CD4-positive, alpha-beta memory T cell (primary cell): ENCODE results near the gene ADIRF. TPM values are rescaled to one million over a fixed set of nuclear protein-coding genes. Genes with fewer than 3 reads are reported as not detected.
"Not testable (repeated sequence)": the region's sequence is repeated elsewhere in the genome, so short reads cannot be mapped to it uniquely, and the experiment has no call there.

Experiments used
- CTCF ChIA-PET: fragments of 350-600 bp; sonication (Branson Sonifier 250); formaldehyde crosslinking; loops from one replicate; lab custom pipeline; 2021; ENCODE audit warnings: inconsistent platforms; ENCODE audit not compliant: partially characterized antibody; lab: Charles Lee
- POLR2A ChIA-PET: fragments of 350-600 bp; sonication (Branson Sonifier 250); formaldehyde crosslinking; loops from one replicate; lab custom pipeline; 2021; ENCODE audit not compliant: partially characterized antibody; lab: Charles Lee
- DNase-seq, 5 donors: peaks; one replicate each; pipeline versions ENCODE4 v3.0.0 to v3.0.0-alpha.2; 2020 to 2022; ENCODE audit warnings: mixed read lengths in 1 of 5
- H3K27ac ChIP-seq: one replicate; pipeline ENCODE4 v1.7.0; 2013; ENCODE audit warnings: low read depth, low read length
- H3K27me3 ChIP-seq: 2 replicates; pipeline ENCODE4 v1.7.0; 2013; ENCODE audit warnings: mild to moderate bottlenecking, low read length, moderate library complexity; ENCODE audit not compliant: insufficient read depth
- H3K36me3 ChIP-seq: 2 replicates; pipeline ENCODE4 v1.7.0; 2013; ENCODE audit warnings: mild to moderate bottlenecking, low read length, moderate library complexity; ENCODE audit not compliant: insufficient read depth
- H3K4me1 ChIP-seq: 2 replicates; pipeline ENCODE4 v1.7.0; 2013; ENCODE audit warnings: mild to moderate bottlenecking, low read length, moderate library complexity; ENCODE audit not compliant: insufficient read depth
- H3K4me3 ChIP-seq, 2 donors: one replicate each; pipeline ENCODE4 v1.7.0; 2013; ENCODE audit warnings: low read length in 2 of 2, mild to moderate bottlenecking in 1 of 2
- H3K9me3 ChIP-seq, 2 donors: one replicate each; pipeline ENCODE4 v1.7.0; 2013; ENCODE audit warnings: low read length in 2 of 2, control low read depth in 1 of 2; ENCODE audit not compliant: control insufficient read depth in 1 of 2
- H3K27ac Mint-ChIP-seq, 7 donors: one replicate each; pipeline ENCODE4 v1.8.0; 2020 to 2021; ENCODE audit warnings: mixed read lengths in 7 of 7, mild to moderate bottlenecking in 6 of 7, inconsistent platforms in 3 of 7, moderate library complexity in 3 of 7
- H3K27me3 Mint-ChIP-seq, 2 donors: one replicate each; pipeline ENCODE4 v1.8.0; 2020 to 2021; ENCODE audit warnings: mixed read lengths in 2 of 2
- H3K36me3 Mint-ChIP-seq, 2 donors: one replicate each; pipeline ENCODE4 v1.8.0; 2020 to 2021; ENCODE audit warnings: mixed read lengths in 2 of 2, inconsistent platforms in 1 of 2, mild to moderate bottlenecking in 1 of 2
- H3K4me1 Mint-ChIP-seq, 4 donors: one replicate each; pipeline ENCODE4 v1.8.0; 2020 to 2021; ENCODE audit warnings: mixed read lengths in 4 of 4, mild to moderate bottlenecking in 1 of 4
- H3K4me3 Mint-ChIP-seq, 8 donors: one replicate each; pipeline ENCODE4 v1.8.0; 2020 to 2021; ENCODE audit warnings: mixed read lengths in 8 of 8, mild to moderate bottlenecking in 7 of 8, moderate library complexity in 6 of 8, inconsistent platforms in 3 of 8
- H3K9me3 Mint-ChIP-seq, 8 donors: one replicate each; pipeline ENCODE4 v1.8.0; 2020 to 2021; ENCODE audit warnings: mixed read lengths in 8 of 8, mild to moderate bottlenecking in 5 of 8, inconsistent platforms in 3 of 8, moderate library complexity in 1 of 8
- intact Hi-C: fragments of 100-400 bp; cut with micrococcal nuclease; formaldehyde crosslinking; loops from one replicate; pipeline ENCODE4 v1.15.1; 2023
- polyA plus RNA-seq, 2 donors: library from polyadenylated mRNA; unstranded; fragments of 300-500 nt; fragmentation: Illumina TruSeq; gene quantifications; one replicate each; pipeline ENCODE4 v1.2.3, GENCODE V29; 2021
- total RNA-seq, 2 experiments: library from RNA; stranded (reverse); gene quantifications; one replicate each; pipeline ENCODE4 v1.2.3, GENCODE V29; 2021

Gene ADIRF
- total and polyA plus RNA-seq, 4 experiments from 2014 or later = 0.34 to 0.87 TPM; not detected in 2

- POLR2A ChIA-PET = not testable (repeated sequence)
Observed at GRCh38 chr10:86952697-86953096, 15.6 kb upstream of the ADIRF start.

GRCh38 chr10:86953747-86954680 lies 14.3 kb upstream of the ADIRF start:
- peaks cover 0 to 24% (median 17%) of the 10 kb centered on the region in 8 donors for H3K9me3 Mint-ChIP-seq
- Histone ChIP-seq H3K36me3 (no peaks in the 10 kb centered on the region), H3K4me1 (peaks cover 21% of the 10 kb centered on the region), H3K27me3 (no peaks in the 10 kb centered on the region), H3K4me3 (no peak overlapping the region), H3K9me3 (no peaks in the 10 kb centered on the region), H3K27ac (no peak overlapping the region)
- no peak overlapping the region for H3K4me3 Mint-ChIP-seq
- peaks cover 0 to 8% of the 10 kb centered on the region in 2 donors for H3K36me3 Mint-ChIP-seq
- H3K4me1 Mint-ChIP-seq = peaks cover 10 to 24% (median 15%) of the 10 kb centered on the region in 4 donors
- ChIA-PET CTCF (interaction anchor here (1.0 to 5.7 kb wide), 3 partner anchors 13 to 15 kb away, joined by 3 to 35 read pairs (median 4); no protein-coding TSS in a partner anchor), POLR2A (no interaction called here)
- intact Hi-C loops = no loop called here
- no peak for DNase-seq
- no peaks in the 10 kb centered on the region for H3K27me3 Mint-ChIP-seq
- H3K27ac Mint-ChIP-seq = peak overlapping the region in 2 of 7 donors; percentile 22 to 42

More at GRCh38 chr10:86952697-86953096, 15.6 kb upstream of the ADIRF start:
- H3K9me3 ChIP-seq, H3K36me3 ChIP-seq, H3K27ac ChIP-seq, H3K27me3 Mint-ChIP-seq, intact Hi-C loops, H3K4me3 Mint-ChIP-seq, DNase-seq, H3K4me3 ChIP-seq, H3K27me3 ChIP-seq: not testable (repeated sequence)
- Mint-ChIP-seq H3K4me1 (peaks cover 14 to 33% (median 19%) of the 10 kb centered on the region in 4 donors), H3K36me3 (peaks cover 0 to 14% of the 10 kb centered on the region in 2 donors), H3K9me3 (peaks cover 0 to 24% (median 17%) of the 10 kb centered on the region in 8 donors), H3K27ac (peak overlapping the region in 2 of 7 donors; percentile 30 to 81)
- CTCF ChIA-PET = interaction anchor here (2.9 to 5.7 kb wide), 2 partner anchors 13 to 14 kb away, joined by 14 to 35 read pairs; no protein-coding TSS in a partner anchor
- H3K4me1 ChIP-seq = peaks cover 21% of the 10 kb centered on the region

GRCh38 chr10:86954681-86955500 lies 13.4 kb upstream of the ADIRF start:
- POLR2A ChIA-PET = interaction anchor here (2.1 kb wide), 1 partner anchor 16 kb away, joined by 6 read pairs; no protein-coding TSS in a partner anchor
- H3K36me3 Mint-ChIP-seq = peaks cover 0 to 8% of the 10 kb centered on the region in 2 donors
- CTCF ChIA-PET = interaction anchor here (1.0 kb wide), 2 partner anchors 13 to 15 kb away, joined by 3 to 4 read pairs; no protein-coding TSS in a partner anchor

GRCh38 chr10:86955501-86956194 lies 12.6 kb upstream of the ADIRF start:
- H3K4me3 Mint-ChIP-seq = no peak overlapping the region
- peaks cover 6 to 13% (median 10%) of the 10 kb centered on the region in 4 donors for H3K4me1 Mint-ChIP-seq
- H3K27me3 ChIP-seq = no peaks in the 10 kb centered on the region
- no peak overlapping the region for H3K4me3 ChIP-seq
- no peaks in the 10 kb centered on the region for H3K9me3 ChIP-seq
- POLR2A ChIA-PET = interaction anchor here (2.1 kb wide), 1 partner anchor 15 kb away, joined by 6 read pairs; no protein-coding TSS in a partner anchor
- peaks cover 0 to 20% (median 16%) of the 10 kb centered on the region in 8 donors for H3K9me3 Mint-ChIP-seq
- H3K27ac ChIP-seq = no peak overlapping the region
- no peak overlapping the region for H3K27ac Mint-ChIP-seq
- H3K36me3 ChIP-seq = no peaks in the 10 kb centered on the region
- intact Hi-C loops = no loop called here
- no peaks in the 10 kb centered on the region for H3K27me3 Mint-ChIP-seq
- peaks cover 12% of the 10 kb centered on the region for H3K4me1 ChIP-seq
- peaks cover 0 to 8% of the 10 kb centered on the region in 2 donors for H3K36me3 Mint-ChIP-seq
- DNase-seq = no peak
- CTCF ChIA-PET = interaction anchor here (1.0 kb wide), 2 partner anchors 12 to 16 kb away, joined by 3 to 4 read pairs; no protein-coding TSS in a partner anchor

More at GRCh38 chr10:86954681-86955500, 13.4 kb upstream of the ADIRF start:
- Mint-ChIP-seq H3K4me3 (peak overlapping the region in 1 of 8 donors; percentile 41), H3K27ac (no peak overlapping the region), H3K9me3 (peaks cover 0 to 24% (median 17%) of the 10 kb centered on the region in 8 donors), H3K27me3 (no peaks in the 10 kb centered on the region), H3K4me1 (peaks cover 10 to 20% (median 12%) of the 10 kb centered on the region in 4 donors)
- DNase-seq = no peak
- peaks cover 20% of the 10 kb centered on the region for H3K4me1 ChIP-seq
- no peaks in the 10 kb centered on the region for H3K27me3 ChIP-seq
- no peak overlapping the region for H3K4me3 ChIP-seq
- H3K36me3 ChIP-seq = no peaks in the 10 kb centered on the region
- no peaks in the 10 kb centered on the region for H3K9me3 ChIP-seq
- intact Hi-C loops = no loop called here
- H3K27ac ChIP-seq = no peak overlapping the region

GRCh38 chr10:86956195-86956847 lies 12.0 kb upstream of the ADIRF start:
- Histone ChIP-seq H3K9me3 (no peaks in the 10 kb centered on the region), H3K27ac (no peak overlapping the region), H3K4me3 (no peak overlapping the region), H3K36me3 (no peaks in the 10 kb centered on the region), H3K4me1 (peaks cover 5% of the 10 kb centered on the region), H3K27me3 (no peaks in the 10 kb centered on the region)
- Mint-ChIP-seq H3K9me3 (peaks cover 0 to 20% (median 16%) of the 10 kb centered on the region in 8 donors), H3K27me3 (no peaks in the 10 kb centered on the region), H3K4me3 (peak overlapping the region in 1 of 8 donors; percentile 43), H3K36me3 (peaks cover 0 to 8% of the 10 kb centered on the region in 2 donors), H3K4me1 (peaks cover 4 to 8% (median 5%) of the 10 kb centered on the region in 4 donors), H3K27ac (peak overlapping the region in 1 of 7 donors; percentile 29)
- ChIA-PET POLR2A (interaction anchor here (0.5 to 2.1 kb wide), 2 partner anchors 14 to 18 kb away, joined by 4 to 6 read pairs; no protein-coding TSS in a partner anchor), CTCF (interaction anchor here (1.0 to 1.4 kb wide), 2 partner anchors 10 to 17 kb away, joined by 4 to 7 read pairs; no protein-coding TSS in a partner anchor)
- intact Hi-C loops = no loop called here
- DNase-seq = no peak
